ENCODE data around the gene VPS13D.

Gene VPS13D

GRCh38 chr1:12255913-12256312 is 26.1 kb downstream of the VPS13D start:
- no peak for DNase-seq (ENCODE audit: extremely low spot score)
- POLR2A ChIA-PET = no interaction called here
- TF ChIP-seq FOXA1 (IDR thresholded peaks at IDR 0.05) (no peak), ELF4 (IDR thresholded peaks at IDR 0.05) (no peak), LEF1 (IDR thresholded peaks at IDR 0.05; ENCODE audit: borderline replicate concordance) (no peak), SUZ12 (IDR thresholded peaks at IDR 0.05) (no peak), SP1 (IDR thresholded peaks at IDR 0.05) (no peak), TARDBP (IDR thresholded peaks at IDR 0.05) (no peak), HDGF (IDR thresholded peaks at IDR 0.05; ENCODE audit: borderline replicate concordance) (no peak), BHLHE40 (IDR thresholded peaks at IDR 0.05; ENCODE audit: borderline replicate concordance) (no peak), FOXM1 (IDR thresholded peaks at IDR 0.05; ENCODE audit: borderline replicate concordance) (no peak)
- CTCF ChIA-PET = interaction anchor here (0.7 kb wide), 1 partner anchor 1292 kb away, joined by 7 read pairs; no protein-coding TSS in a partner anchor

GRCh38 chr1:12258272-12258671 is 28.4 kb downstream of the VPS13D start:
- CTCF ChIA-PET = no interaction called here
- POLR2A ChIA-PET = no interaction called here
- no peak for DNase-seq (ENCODE audit: extremely low spot score)
- TF ChIP-seq TARDBP (IDR thresholded peaks at IDR 0.05) (no peak), BHLHE40 (IDR thresholded peaks at IDR 0.05; ENCODE audit: borderline replicate concordance) (no peak), SUZ12 (IDR thresholded peaks at IDR 0.05) (no peak), ARNT (IDR thresholded peaks at IDR 0.05) (no peak), FOXA1 (IDR thresholded peaks at IDR 0.05) (no peak), ELF4 (IDR thresholded peaks at IDR 0.05) (no peak), SP1 (IDR thresholded peaks at IDR 0.05) (no peak), NFRKB (IDR thresholded peaks at IDR 0.05) (no peak), LEF1 (IDR thresholded peaks at IDR 0.05; ENCODE audit: borderline replicate concordance) (no peak), PKNOX1 (IDR thresholded peaks at IDR 0.05) (no peak), ZNF384 (IDR thresholded peaks at IDR 0.05) (no peak), HDGF (IDR thresholded peaks at IDR 0.05; ENCODE audit: borderline replicate concordance) (no peak), FOXK2 (IDR thresholded peaks at IDR 0.05) (no peak), CTBP1 (IDR thresholded peaks at IDR 0.05; ENCODE audit: borderline replicate concordance) (no peak), FOXM1 (IDR thresholded peaks at IDR 0.05; ENCODE audit: borderline replicate concordance) (no peak), L3MBTL2 (conservative IDR thresholded peaks at IDR 0.05) (no peak)

GRCh38 chr1:12269351-12269750 is 39.5 kb downstream of the VPS13D start:
- TF ChIP-seq TARDBP (IDR thresholded peaks at IDR 0.05) = no peak
- ChIA-PET POLR2A (no interaction called here), CTCF (no interaction called here)
- DNase-seq (ENCODE audit: extremely low spot score) = no peak

GRCh38 chr1:12271033-12271432 is 41.2 kb downstream of the VPS13D start:
- CTCF ChIA-PET = interaction anchor here (0.6 to 0.7 kb wide), 2 partner anchors 368 to 881 kb away, joined by 3 to 5 read pairs; no protein-coding TSS in a partner anchor
- no peak for TF ChIP-seq CTBP1 (IDR thresholded peaks at IDR 0.05; ENCODE audit: borderline replicate concordance)
- TF ChIP-seq BHLHE40 (IDR thresholded peaks at IDR 0.05; ENCODE audit: borderline replicate concordance) = no peak
- TF ChIP-seq FOXM1 (IDR thresholded peaks at IDR 0.05; ENCODE audit: borderline replicate concordance) = no peak
- no peak for TF ChIP-seq LEF1 (IDR thresholded peaks at IDR 0.05; ENCODE audit: borderline replicate concordance)
- TF ChIP-seq FOXK2 (IDR thresholded peaks at IDR 0.05) = no peak
- TF ChIP-seq NFRKB (IDR thresholded peaks at IDR 0.05) = no peak
- POLR2A ChIA-PET = no interaction called here
- no peak for DNase-seq (ENCODE audit: extremely low spot score)

GRCh38 chr1:12272770-12273169 is 42.9 kb downstream of the VPS13D start:
- no peak for DNase-seq (ENCODE audit: extremely low spot score)
- ChIA-PET POLR2A (no interaction called here), CTCF (interaction anchor here (1.0 to 1.1 kb wide), 2 partner anchors 44 to 384 kb away, joined by 4 to 5 read pairs; no protein-coding TSS in a partner anchor)
- TF ChIP-seq PKNOX1 (IDR thresholded peaks at IDR 0.05) (no peak), TARDBP (IDR thresholded peaks at IDR 0.05) (no peak), L3MBTL2 (conservative IDR thresholded peaks at IDR 0.05) (no peak), ZNF384 (IDR thresholded peaks at IDR 0.05) (no peak), BHLHE40 (IDR thresholded peaks at IDR 0.05; ENCODE audit: borderline replicate concordance) (no peak), FOXM1 (IDR thresholded peaks at IDR 0.05; ENCODE audit: borderline replicate concordance) (no peak)

- CTCF ChIA-PET = interaction anchor here (0.6 to 2.5 kb wide), 7 partner anchors 9 to 344 kb away, joined by 3 to 10 read pairs (median 4); no protein-coding TSS in a partner anchor
- DNase-seq (ENCODE audit: extremely low spot score) = peak; percentile 51
- TF ChIP-seq CTBP1 (IDR thresholded peaks at IDR 0.05; ENCODE audit: borderline replicate concordance) = no peak
- TF ChIP-seq HDGF (IDR thresholded peaks at IDR 0.05; ENCODE audit: borderline replicate concordance) = no peak
- TF ChIP-seq TARDBP (IDR thresholded peaks at IDR 0.05) = no peak
- no peak for TF ChIP-seq FOXM1 (IDR thresholded peaks at IDR 0.05; ENCODE audit: borderline replicate concordance)
- TF ChIP-seq PKNOX1 (IDR thresholded peaks at IDR 0.05) = no peak
- no peak for TF ChIP-seq SUZ12 (IDR thresholded peaks at IDR 0.05)
- no peak for TF ChIP-seq FOXA1 (IDR thresholded peaks at IDR 0.05)
- TF ChIP-seq NFRKB (IDR thresholded peaks at IDR 0.05) = no peak
- TF ChIP-seq L3MBTL2 (conservative IDR thresholded peaks at IDR 0.05) = no peak
- TF ChIP-seq ZNF384 (IDR thresholded peaks at IDR 0.05) = no peak
- TF ChIP-seq LEF1 (IDR thresholded peaks at IDR 0.05; ENCODE audit: borderline replicate concordance) = no peak
- TF ChIP-seq ARNT (IDR thresholded peaks at IDR 0.05) = no peak
- TF ChIP-seq ELF4 (IDR thresholded peaks at IDR 0.05) = no peak
- no peak for TF ChIP-seq FOXK2 (IDR thresholded peaks at IDR 0.05)
- no peak for TF ChIP-seq SP1 (IDR thresholded peaks at IDR 0.05)
- POLR2A ChIA-PET = no interaction called here
Measured at GRCh38 chr1:12275370-12275769, 45.5 kb downstream of the VPS13D start.

- ChIA-PET POLR2A (no interaction called here), CTCF (interaction anchor here (0.7 to 2.5 kb wide), 5 partner anchors 11 to 343 kb away, joined by 3 to 10 read pairs (median 5); no protein-coding TSS in a partner anchor)
- TF ChIP-seq FOXK2 (IDR thresholded peaks at IDR 0.05) (no peak), TARDBP (IDR thresholded peaks at IDR 0.05) (no peak), SP1 (IDR thresholded peaks at IDR 0.05) (no peak), LEF1 (IDR thresholded peaks at IDR 0.05; ENCODE audit: borderline replicate concordance) (no peak), PKNOX1 (IDR thresholded peaks at IDR 0.05) (no peak), NFRKB (IDR thresholded peaks at IDR 0.05) (no peak)
- DNase-seq (ENCODE audit: extremely low spot score) = peak; percentile 40
Measured at GRCh38 chr1:12276225-12276624, 46.4 kb downstream of the VPS13D start.
